ENCODE results near the gene DHX57.

DHX57 gene

DNA sequence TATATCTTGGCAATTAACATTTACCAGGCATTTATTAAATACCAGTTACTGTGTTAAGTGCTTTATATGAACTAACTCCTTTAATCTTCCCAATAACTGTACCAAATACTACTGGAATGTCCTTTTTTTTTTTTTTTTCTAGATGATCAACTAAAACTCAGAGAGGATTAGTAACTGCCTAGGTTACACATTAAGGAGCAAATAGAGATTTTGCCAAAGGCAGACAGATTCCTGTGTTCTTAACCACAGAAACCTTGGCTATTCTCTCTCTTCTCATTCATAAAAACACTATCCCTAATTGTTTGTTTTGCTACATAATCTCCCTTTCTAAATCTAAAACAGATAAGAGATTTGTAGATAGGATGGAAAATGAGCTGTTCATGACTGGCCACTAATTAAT is 13.3 kb downstream of the DHX57 start:
- TF ChIP-seq, protein P1, sequence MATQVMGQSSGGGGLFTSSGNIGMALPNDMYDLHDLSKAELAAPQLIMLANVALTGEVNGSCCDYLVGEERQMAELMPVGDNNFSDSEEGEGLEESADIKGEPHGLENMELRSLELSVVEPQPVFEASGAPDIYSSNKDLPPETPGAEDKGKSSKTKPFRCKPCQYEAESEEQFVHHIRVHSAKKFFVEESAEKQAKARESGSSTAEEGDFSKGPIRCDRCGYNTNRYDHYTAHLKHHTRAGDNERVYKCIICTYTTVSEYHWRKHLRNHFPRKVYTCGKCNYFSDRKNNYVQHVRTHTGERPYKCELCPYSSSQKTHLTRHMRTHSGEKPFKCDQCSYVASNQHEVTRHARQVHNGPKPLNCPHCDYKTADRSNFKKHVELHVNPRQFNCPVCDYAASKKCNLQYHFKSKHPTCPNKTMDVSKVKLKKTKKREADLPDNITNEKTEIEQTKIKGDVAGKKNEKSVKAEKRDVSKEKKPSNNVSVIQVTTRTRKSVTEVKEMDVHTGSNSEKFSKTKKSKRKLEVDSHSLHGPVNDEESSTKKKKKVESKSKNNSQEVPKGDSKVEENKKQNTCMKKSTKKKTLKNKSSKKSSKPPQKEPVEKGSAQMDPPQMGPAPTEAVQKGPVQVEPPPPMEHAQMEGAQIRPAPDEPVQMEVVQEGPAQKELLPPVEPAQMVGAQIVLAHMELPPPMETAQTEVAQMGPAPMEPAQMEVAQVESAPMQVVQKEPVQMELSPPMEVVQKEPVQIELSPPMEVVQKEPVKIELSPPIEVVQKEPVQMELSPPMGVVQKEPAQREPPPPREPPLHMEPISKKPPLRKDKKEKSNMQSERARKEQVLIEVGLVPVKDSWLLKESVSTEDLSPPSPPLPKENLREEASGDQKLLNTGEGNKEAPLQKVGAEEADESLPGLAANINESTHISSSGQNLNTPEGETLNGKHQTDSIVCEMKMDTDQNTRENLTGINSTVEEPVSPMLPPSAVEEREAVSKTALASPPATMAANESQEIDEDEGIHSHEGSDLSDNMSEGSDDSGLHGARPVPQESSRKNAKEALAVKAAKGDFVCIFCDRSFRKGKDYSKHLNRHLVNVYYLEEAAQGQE (IDR thresholded peaks at IDR 0.05; ENCODE audit: low read depth): no peak
- TF ChIP-seq TEAD4 (IDR thresholded peaks at IDR 0.05) (no peak), EGR1 (IDR thresholded peaks at IDR 0.05) (no peak), FOXM1 (IDR thresholded peaks at IDR 0.05; ENCODE audit: borderline replicate concordance, low read depth) (no peak), CREB1 (IDR thresholded peaks at IDR 0.05; ENCODE audit: low read depth) (no peak), YY1 (IDR thresholded peaks at IDR 0.05; ENCODE audit: low read depth) (no peak), USF1 (IDR thresholded peaks at IDR 0.05) (no peak)
- TF ChIP-seq, protein P2, sequence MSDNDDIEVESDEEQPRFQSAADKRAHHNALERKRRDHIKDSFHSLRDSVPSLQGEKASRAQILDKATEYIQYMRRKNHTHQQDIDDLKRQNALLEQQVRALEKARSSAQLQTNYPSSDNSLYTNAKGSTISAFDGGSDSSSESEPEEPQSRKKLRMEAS (IDR thresholded peaks at IDR 0.05): no peak

- TF ChIP-seq TAF1 (IDR thresholded peaks at IDR 0.05; ENCODE audit: low read depth) (no peak), USF1 (IDR thresholded peaks at IDR 0.05) (no peak), CEBPB (IDR thresholded peaks at IDR 0.05) (peak; percentile 66), CREB1 (IDR thresholded peaks at IDR 0.05; ENCODE audit: low read depth) (no peak), ZBTB7A (IDR thresholded peaks at IDR 0.05; ENCODE audit: low read depth) (no peak), TEAD4 (IDR thresholded peaks at IDR 0.05) (no peak), EP300 (IDR thresholded peaks at IDR 0.05; ENCODE audit: borderline replicate concordance) (no peak)
- TF ChIP-seq, protein P1 (IDR thresholded peaks at IDR 0.05; ENCODE audit: low read depth): no peak
- TF ChIP-seq, protein P2 (IDR thresholded peaks at IDR 0.05): no peak
Measured at GRCh38 chr2:38856165-38856564, 19.6 kb downstream of the DHX57 start.

DNA sequence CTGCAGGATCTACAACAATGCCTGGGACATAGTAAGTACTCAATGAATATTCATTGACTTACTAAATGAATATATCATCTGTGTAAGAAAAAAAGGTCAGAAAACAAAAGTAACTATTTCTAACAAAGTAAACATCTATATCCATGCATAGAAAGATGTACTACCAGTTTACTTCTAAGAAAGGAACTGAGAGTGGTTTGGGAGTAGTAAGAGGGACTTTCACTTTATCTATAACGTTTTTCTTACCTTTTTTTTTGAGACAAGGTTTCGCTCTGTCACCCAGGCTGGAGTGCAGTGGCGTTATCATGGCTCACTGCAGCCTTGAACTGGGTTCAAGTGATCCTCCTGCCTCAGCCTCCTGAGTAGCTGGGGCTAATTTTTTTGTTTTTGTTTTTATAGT is 25.7 kb downstream of the DHX57 start:
- TF ChIP-seq CREB1 (IDR thresholded peaks at IDR 0.05; ENCODE audit: low read depth) (no peak), TCF12 (IDR thresholded peaks at IDR 0.05; ENCODE audit: low read depth) (no peak), ZBTB7A (IDR thresholded peaks at IDR 0.05; ENCODE audit: low read depth) (no peak), EGR1 (IDR thresholded peaks at IDR 0.05) (no peak)

GRCh38 chr2:38836791-38837190 is 38.9 kb downstream of the DHX57 start:
- TF ChIP-seq YY1 (IDR thresholded peaks at IDR 0.05; ENCODE audit: low read depth) (no peak), CREB1 (IDR thresholded peaks at IDR 0.05; ENCODE audit: low read depth) (no peak), EGR1 (IDR thresholded peaks at IDR 0.05) (no peak), ZBTB7A (IDR thresholded peaks at IDR 0.05; ENCODE audit: low read depth) (no peak), USF1 (IDR thresholded peaks at IDR 0.05) (no peak), EP300 (IDR thresholded peaks at IDR 0.05; ENCODE audit: borderline replicate concordance) (no peak), FOXM1 (IDR thresholded peaks at IDR 0.05; ENCODE audit: borderline replicate concordance, low read depth) (no peak), TAF1 (IDR thresholded peaks at IDR 0.05; ENCODE audit: low read depth) (no peak), RAD21 (IDR thresholded peaks at IDR 0.05; ENCODE audit: low read depth) (no peak), TEAD4 (IDR thresholded peaks at IDR 0.05) (no peak)
- TF ChIP-seq, protein P2 (IDR thresholded peaks at IDR 0.05): no peak
- TF ChIP-seq, protein P1 (IDR thresholded peaks at IDR 0.05; ENCODE audit: low read depth): no peak

GRCh38 chr2:38835990-38836389 is 39.7 kb downstream of the DHX57 start:
- no peak for TF ChIP-seq USF1 (IDR thresholded peaks at IDR 0.05)
- TF ChIP-seq EGR1 (IDR thresholded peaks at IDR 0.05): no peak
- no peak for TF ChIP-seq YY1 (IDR thresholded peaks at IDR 0.05; ENCODE audit: low read depth)
- TF ChIP-seq CREB1 (IDR thresholded peaks at IDR 0.05; ENCODE audit: low read depth): no peak
- no peak for TF ChIP-seq ZBTB7A (IDR thresholded peaks at IDR 0.05; ENCODE audit: low read depth)
- no peak for TF ChIP-seq FOXM1 (IDR thresholded peaks at IDR 0.05; ENCODE audit: borderline replicate concordance, low read depth)
- TF ChIP-seq RAD21 (IDR thresholded peaks at IDR 0.05; ENCODE audit: low read depth): no peak
- no peak for TF ChIP-seq TCF12 (IDR thresholded peaks at IDR 0.05; ENCODE audit: low read depth)
- no peak for TF ChIP-seq NFIC (IDR thresholded peaks at IDR 0.05)
- TF ChIP-seq, protein P1 (IDR thresholded peaks at IDR 0.05; ENCODE audit: low read depth): no peak
- no peak for TF ChIP-seq TEAD4 (IDR thresholded peaks at IDR 0.05)
